ENCODE measurements around the gene SPIB.

Gene SPIB

DNA sequence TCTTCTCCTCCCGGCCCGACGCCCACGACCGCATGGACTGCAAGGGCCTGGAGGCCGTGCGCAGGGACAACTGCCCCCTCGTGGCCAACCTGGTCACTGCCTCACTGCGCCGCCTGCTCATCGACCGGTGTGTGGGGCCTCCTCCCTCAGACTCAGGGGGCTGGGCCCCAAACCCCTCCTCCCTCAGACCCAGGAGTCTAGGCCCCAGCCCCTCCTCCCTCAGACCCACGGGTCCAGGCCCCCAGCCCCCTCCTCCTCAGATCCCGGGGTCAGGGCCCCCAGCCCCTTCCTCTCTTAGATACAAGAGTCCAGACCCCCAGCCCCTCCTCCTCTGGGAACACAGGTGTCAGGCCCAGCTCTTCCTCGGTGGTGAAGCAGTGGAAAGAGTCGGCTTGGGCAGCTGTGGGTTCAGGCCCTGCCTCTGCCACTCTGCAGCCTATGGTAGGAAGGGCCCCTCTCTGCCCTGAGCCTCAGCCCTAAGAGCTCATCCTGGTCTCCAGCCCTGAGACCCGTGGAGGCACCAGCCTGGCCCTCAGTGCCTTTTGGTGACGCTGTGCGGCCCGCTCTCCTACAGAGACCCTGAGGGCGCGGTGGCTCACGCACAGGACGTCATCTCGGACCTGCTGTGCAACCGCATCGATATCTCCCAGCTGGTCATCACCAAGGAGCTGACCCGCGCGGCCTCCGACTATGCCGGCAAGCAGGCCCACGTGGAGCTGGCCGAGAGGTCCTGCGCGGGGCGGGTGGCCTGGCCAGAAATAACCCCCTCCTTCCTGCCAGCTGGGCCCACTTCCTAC lies 3.7 kb upstream of the SPIB start:
- TF ChIP-seq, protein P1, sequence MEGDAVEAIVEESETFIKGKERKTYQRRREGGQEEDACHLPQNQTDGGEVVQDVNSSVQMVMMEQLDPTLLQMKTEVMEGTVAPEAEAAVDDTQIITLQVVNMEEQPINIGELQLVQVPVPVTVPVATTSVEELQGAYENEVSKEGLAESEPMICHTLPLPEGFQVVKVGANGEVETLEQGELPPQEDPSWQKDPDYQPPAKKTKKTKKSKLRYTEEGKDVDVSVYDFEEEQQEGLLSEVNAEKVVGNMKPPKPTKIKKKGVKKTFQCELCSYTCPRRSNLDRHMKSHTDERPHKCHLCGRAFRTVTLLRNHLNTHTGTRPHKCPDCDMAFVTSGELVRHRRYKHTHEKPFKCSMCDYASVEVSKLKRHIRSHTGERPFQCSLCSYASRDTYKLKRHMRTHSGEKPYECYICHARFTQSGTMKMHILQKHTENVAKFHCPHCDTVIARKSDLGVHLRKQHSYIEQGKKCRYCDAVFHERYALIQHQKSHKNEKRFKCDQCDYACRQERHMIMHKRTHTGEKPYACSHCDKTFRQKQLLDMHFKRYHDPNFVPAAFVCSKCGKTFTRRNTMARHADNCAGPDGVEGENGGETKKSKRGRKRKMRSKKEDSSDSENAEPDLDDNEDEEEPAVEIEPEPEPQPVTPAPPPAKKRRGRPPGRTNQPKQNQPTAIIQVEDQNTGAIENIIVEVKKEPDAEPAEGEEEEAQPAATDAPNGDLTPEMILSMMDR (IDR thresholded peaks at IDR 0.05; ENCODE audit: low read length, missing control alignments), result peak; percentile 84
- DNase-seq (ENCODE audit: low read depth), result peak; percentile 76
- H3K4me3 ChIP-seq (replicated peaks; ENCODE audit: low read depth, low read length), result no peak overlapping the region

DNA sequence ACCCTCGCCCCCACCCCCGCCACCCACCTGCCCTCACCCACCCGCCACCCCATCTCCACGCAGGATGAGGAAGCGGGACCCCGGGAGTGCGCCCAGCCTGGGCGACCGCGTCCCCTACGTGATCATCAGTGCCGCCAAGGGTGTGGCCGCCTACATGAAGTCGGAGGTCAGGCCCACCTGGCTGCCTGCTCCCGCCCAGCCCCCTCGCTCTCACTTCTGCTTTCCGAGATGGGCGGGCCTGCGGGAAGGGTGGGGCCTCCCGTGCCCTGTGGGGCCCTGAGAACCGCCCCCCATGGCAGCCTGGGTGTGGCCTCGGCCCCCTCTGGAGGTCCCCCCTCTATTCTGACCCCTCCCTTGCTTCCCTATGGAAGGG lies 3.1 kb upstream of the SPIB start:
- no peak overlapping the region for H3K4me3 ChIP-seq (replicated peaks; ENCODE audit: low read depth, low read length)
- no peak for DNase-seq (ENCODE audit: low read depth)
- TF ChIP-seq, protein P1 (IDR thresholded peaks at IDR 0.05; ENCODE audit: low read length, missing control alignments), result no peak

DNA sequence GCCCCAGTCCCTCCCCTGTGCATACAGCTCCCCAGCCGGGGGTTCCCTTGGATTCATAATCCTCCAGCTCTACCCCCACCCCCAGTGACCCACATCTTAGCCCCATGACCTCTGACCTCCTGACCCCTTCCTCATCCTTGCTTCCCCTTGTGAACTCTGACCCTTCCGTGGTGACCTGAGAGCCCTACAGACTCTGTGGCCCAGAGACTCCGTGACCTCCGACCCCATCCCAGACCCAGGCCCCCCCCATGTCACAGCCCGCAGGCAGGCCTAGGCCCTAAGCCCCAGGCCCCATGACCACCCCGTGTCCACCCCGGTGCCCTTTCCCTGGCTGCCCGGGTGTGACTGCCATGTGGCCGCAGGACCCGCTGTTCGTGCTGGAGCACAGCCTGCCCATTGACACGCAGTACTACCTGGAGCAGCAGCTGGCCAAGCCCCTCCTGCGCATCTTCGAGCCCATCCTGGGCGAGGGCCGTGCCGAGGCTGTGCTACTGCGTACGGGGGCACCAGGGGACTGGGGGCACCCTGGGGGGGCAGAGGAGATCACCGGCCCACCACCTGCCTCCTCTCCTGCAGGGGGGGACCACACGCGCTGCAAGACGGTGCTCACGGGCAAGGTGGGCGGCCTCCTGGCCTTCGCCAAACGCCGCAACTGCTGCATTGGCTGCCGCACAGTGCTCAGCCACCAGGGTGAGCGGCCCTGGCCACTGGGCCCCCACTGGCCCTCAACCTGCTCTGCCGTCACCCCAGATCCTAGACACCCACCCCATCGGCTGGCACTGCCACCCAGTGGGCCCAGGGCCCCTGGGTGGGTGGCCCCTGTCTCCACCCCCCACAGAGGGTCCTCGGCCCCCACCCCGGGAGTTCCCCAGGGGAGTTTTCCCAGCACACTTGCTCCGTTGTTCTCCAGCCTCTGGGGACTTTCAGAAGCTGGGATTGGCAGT lies 2.4 kb upstream of the SPIB start:
- no peak for DNase-seq (ENCODE audit: low read depth)
- TF ChIP-seq, protein P1 (IDR thresholded peaks at IDR 0.05; ENCODE audit: low read length, missing control alignments), result no peak
- H3K4me3 ChIP-seq (replicated peaks; ENCODE audit: low read depth, low read length), result no peak overlapping the region

DNA sequence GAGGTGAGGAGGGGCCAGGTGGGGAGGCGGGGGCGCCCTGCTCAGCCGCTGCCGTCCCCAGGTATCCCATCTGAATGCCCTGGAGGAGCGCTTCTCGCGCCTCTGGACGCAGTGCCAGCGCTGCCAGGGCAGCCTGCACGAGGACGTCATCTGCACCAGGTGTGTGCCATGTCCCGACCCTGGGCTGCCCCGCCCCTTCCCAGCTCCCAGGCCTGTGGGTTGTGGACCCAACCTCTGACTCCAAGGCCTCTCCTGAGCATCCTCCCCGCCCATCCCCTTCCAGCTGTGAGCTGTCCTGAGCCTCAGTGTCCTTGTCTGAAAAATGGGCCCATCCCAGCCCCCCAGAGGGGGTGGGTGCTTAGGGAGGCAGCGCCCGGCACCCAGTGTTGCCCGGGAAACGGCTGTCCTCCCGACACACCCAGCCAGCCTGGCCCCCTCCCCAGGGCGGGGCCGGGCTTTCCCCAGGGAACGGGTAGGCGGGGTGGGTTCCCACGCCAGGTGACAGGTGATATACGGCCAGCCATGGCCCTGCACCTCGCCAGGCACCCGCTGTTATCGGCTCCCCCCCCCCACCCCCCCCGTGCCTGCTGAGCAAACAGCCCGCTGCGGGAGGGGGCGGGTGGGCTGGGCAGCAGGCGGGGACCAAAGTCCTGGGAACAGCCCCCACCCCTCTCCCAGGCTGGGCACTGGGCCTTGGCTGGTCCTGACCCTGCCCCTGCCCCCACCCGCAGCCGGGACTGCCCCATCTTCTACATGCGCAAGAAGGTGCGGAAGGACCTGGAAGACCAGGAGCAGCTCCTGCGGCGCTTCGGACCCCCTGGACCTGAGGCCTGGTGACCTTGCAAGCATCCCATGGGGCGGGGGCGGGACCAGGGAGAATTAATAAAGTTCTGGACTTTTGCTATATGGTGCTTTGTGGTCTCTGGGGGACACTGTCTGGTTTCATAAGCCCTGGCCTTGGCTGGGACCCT lies 1.3 kb upstream of the SPIB start:
- no peak for DNase-seq (ENCODE audit: low read depth)
- no peak overlapping the region for H3K4me3 ChIP-seq (replicated peaks; ENCODE audit: low read depth, low read length)
- TF ChIP-seq, protein P1 (IDR thresholded peaks at IDR 0.05; ENCODE audit: low read length, missing control alignments), result no peak

DNA sequence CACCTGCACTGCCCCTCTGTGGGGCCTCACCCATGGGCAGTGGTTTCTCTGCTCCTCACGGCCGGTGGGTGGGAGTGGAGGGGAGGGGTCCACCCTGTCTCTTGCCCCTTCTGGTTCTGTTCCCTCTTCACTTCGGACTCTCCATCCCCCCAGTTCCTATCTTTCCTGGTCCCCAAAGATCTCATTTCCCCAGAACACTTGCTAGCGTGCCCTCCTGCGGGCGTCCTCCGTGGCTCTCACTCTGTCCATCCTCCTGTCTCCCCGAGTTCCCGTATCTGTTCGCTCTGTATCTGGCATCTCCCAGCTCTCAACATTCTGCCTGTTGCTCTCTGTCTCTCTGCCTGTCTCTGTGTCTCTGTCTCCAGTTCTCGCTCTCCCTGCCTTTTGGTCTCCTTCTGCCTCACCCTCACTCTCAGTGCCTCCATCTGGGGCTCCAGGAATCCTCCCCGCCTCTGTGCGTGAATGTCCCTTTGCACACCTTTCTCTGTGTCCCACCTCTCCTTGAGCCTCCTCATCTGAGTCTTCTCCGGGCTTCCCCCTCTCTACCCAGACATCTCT lies 363 bp downstream of the SPIB start:
- TF ChIP-seq, protein P1 (IDR thresholded peaks at IDR 0.05; ENCODE audit: low read length, missing control alignments), result no peak
- H3K4me3 ChIP-seq (replicated peaks; ENCODE audit: low read depth, low read length), result no peak overlapping the region
- DNase-seq (ENCODE audit: low read depth), result no peak

DNA sequence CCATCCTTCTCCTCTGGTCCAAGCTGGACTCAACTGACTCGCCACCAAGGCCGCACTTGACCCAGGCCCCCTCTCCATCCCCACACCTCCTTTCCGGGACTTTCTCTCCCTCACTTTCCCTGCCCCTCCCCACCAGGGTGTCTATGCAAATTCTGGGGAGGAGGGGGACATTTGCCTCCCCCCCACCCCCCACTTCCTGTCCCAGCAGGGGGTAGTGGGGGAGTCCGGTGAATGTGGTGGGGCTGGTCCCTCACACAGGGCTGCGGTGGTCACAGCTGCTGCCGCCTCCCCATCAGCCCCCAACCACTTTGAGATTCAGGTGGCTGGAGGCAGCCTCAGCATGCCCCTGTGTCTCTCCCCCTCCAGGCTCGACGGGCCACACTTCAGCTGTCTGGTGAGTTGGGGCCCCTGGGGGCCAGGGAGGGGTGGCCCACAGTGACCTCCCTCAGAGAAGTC lies 870 bp downstream of the SPIB start:
- H3K4me3 ChIP-seq (replicated peaks; ENCODE audit: low read depth, low read length), result no peak overlapping the region
- TF ChIP-seq, protein P1 (IDR thresholded peaks at IDR 0.05; ENCODE audit: low read length, missing control alignments), result no peak

More for the DNA sequence above, 870 bp downstream of the SPIB start:
- DNase-seq (ENCODE audit: low read depth), result no peak

Data from fibroblast of pulmonary artery (primary cell).